Stimulated activated CD4-positive, alpha-beta T cell treated with anti-CD3 and anti-CD28 coated beads, Interleukin-1b, Interleukin-23, amount 100 ng/mL, for 4 hours (primary cell): ENCODE measurements around the gene ZNF275.
"Not testable (repeated sequence)": the region's sequence is repeated elsewhere in the genome, so short reads cannot be mapped to it uniquely, and the experiment has no call there.

Experiments used
- DNase-seq, 2 donors: peaks; one replicate each; pipeline ENCODE4 v3.0.0-alpha.2; 2020; ENCODE audit warnings: low read depth in 2 of 2

ZNF275 gene

DNA sequence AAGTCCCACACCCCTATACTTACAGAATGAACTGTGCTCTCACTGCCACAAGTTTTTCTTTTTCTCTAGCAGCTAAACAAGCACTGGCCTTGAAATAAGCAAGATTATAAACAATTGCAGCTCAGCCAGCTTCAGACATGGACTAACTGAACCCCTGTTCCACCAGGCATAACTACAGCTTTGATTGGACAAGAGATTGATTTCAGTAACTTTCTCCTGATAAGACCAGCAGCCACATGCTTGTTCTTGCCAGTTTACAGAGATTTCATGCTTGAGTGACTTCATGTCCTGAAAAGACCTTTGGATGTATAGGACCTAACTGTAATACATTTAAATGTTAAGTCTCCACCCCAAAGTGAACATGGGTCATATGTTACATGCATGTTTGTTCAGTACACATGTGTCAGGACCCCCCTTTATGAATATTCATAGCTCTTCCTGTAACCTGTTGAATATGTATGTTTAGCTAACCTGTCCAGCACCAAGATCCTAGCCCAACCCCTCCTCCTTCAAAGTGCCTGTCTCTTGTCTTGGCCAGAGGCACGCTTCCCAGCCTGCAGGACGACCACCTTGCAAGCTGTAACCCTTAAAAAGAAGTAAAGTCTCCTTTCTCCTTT lies 27.9 kb downstream of the ZNF275 start:
- no peak for DNase-seq

DNA sequence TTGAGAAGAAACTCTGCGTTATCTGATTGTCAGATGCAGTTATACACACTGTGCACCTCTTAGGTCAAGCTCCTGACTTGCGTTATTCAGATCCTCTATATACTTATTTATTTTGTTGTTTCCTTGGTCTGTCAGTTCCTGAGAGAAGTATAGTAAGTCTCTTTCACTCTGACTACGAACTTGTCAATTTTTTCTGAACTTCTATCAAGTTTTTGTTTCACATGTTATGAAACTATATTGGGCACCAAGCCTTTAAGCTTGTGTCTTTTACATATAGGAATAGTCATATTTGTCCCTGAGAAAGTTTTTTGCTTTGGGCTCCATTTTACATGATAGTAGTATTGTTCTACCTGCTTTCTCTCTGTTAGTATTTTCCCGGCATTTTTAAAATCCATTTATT lies 31.7 kb downstream of the ZNF275 start:
- DNase-seq = no peak

DNA sequence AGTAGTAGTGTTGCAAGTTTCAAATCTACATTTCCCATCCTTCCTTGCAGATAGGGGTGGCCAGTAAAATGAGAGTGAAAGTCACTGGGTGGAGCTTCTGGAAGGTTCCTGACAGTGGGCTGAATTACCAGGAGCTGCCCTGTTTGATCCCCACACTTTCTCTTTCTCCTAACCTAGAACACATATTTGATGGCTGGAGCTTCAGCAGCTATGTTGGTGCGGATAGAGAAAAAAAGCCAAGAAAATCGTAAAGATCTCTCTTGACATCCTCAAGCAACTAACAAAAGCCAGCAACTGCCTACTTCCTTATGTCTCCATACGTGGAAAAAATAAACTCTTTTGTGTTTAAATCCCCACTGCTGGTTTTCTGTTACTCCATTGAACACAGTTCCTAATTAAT lies 32.2 kb downstream of the ZNF275 start:
- DNase-seq = no peak

DNA sequence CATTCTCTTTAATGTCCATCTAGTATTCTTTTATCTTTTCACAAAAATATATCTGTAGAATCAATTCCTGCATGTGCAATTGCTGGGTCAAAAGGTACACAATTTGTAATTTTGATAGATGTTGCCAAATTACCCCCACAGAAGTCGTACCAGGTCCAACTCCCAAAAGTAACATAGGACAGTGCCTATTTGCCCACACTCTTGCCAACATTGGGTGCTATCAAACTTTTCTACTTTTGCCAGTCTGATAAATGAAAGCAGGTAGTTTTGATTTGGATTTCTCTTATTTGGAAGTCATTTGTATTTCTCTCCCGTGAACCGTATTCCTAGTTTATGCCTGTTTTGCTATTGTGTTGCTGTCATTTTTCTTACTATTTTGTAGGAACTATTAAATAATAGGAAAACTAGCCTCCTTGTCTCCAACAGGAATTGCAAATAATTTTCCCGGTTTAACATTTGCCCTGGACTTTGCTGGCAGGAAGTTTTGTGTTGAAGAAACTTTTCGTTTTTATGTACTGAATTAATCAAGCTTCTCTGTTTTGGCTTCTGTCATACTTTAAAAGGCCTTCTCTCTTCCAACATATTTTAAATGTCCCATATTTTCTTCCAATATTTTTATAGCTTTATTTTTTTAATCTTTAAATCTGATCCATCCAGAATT lies 33.1 kb downstream of the ZNF275 start:
- DNase-seq = no peak

GRCh38 chrX:153370293-153371055 lies 36.5 kb downstream of the ZNF275 start:
- no peak for DNase-seq

DNA sequence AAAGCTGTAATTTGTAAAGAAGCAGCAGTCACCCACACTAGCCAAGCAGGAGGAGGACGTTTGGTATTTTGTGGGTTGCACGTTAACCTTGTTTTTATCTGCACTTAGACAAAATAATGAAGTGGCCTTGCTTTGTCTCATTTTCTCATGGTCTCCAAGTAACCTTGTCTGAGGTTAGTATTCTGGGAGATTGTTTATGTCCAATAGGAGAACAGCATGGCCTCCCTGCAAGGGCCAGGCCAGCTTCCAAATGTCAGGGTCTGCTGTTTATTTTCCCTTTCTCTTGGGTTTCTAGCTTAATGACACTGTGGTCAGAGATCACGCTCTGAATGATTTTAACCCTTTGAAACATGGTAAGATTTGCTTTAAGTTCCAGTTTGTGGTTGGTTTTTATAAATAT lies 37.3 kb downstream of the ZNF275 start:
- no peak for DNase-seq

- DNase-seq = no peak
Observed at GRCh38 chrX:153372949-153373348, 39.0 kb downstream of the ZNF275 start.

DNA sequence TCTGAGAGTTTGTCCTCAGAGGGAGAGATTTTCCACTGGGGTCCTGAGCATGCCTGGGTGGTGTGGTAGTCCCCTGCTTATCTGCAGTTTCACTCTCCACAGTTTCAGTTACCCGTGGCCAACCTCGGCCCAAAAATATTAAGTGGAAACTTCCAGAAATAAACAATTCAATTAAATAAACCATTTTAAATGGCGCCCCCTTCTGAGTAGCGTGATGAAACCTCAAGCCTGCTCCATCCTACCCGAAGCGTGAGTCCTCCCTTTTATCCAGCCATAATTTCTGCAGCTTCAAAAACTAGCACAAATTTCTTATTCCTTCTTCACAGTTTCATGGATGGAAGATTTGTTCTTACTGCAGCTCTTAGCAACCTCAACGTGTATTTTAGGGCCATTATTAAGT lies 40.5 kb downstream of the ZNF275 start:
- no peak for DNase-seq

GRCh38 chrX:153375571-153375970 lies 41.6 kb downstream of the ZNF275 start:
- no peak for DNase-seq

- no peak for DNase-seq
Observed at GRCh38 chrX:153377727-153378126, 43.8 kb downstream of the ZNF275 start.

DNA sequence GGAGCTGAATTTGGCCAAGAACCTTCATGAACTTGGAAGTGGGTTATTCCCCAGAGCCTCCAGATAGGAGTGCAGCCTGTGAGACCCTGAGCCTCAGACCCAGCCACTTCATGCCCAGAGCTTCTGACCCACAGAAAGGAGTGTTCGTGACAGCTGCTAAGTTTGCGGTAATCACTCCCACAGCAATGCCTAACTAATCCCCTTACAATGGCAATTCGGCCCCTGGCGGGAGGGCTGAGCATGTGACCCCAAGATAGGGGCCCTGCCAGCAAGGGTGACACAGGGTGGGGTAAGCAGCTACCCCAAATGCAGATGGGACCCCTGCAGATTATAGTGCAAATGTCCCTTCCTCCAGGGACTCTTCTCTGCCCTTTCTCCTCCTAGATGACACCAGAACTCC lies 44.7 kb downstream of the ZNF275 start:
- DNase-seq = no peak

DNA sequence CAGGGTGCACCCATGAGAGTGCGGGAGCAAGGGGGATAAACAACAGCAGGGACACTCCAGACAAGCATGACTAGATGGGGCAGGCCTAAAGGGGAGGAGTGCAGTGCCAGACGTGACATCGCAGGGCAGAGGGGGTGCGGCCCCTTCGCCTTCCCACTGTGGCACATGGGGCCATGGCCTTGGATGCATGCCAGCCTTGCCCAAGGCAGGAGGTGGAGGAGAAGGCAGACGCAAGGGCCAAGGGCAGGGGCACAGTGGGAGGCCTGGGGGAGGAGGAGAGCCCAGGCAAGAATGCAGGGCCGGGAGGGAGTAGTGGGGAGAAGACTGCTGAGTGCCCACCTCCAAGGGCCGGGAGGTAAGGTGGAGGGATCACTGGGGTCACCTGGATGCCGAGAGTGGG lies 45.6 kb downstream of the ZNF275 start:
- DNase-seq = no peak

DNA sequence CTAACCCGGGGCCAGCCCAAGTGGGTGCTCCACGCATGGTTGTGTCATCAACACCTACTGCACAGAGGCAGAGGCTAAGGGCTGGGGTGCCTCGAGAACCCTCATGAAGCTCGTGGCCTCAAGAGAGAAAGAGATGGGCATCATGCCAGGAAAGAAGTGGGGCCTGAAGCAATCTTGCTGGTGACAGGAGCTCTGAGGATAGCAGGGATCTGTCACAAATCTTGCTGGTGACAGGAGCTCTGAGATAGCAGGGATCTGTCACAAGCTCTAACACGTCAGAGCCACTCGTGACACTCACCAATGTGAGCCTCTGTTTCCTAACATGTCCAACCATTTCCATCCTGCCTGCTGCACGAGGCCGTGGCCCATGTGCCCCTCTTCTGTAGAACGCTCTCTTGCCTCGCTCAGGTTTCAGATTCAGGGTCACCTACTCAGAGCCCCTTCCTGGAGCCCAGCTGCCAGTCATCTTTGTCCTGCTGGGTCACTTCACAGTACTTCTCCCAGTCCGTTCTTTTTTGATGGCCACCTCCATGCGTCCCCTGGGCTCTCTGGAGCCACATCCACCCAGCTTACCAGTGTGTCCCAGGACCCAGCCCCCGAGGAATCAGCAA lies 46.1 kb downstream of the ZNF275 start:
- DNase-seq = no peak

DNA sequence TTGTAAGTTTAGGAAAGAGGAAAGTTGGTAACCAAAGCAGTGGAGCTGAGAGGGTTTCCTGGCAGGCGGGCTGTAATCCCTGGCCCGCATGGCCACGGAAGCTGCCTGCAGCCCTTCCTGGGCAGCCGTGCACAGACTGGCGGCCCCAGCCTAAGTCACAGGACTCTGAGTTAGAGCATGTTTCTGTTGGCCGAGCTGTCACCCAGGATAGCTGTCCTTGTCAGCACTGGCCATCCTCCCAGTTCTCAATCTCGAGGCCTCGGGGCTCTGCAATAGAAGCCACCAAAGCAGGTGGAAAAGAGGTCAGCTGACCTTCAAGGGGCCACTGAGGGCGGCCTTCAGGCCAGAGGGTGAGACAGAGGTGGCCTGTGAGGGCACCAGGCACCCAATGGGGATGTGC lies 46.7 kb downstream of the ZNF275 start:
- no peak for DNase-seq

GRCh38 chrX:153381684-153382532 lies 48.0 kb downstream of the ZNF275 start:
- no peak for DNase-seq

GRCh38 chrX:153382563-153383482 lies 48.9 kb downstream of the ZNF275 start:
- no peak for DNase-seq

GRCh38 chrX:153384390-153384789 lies 50.4 kb downstream of the ZNF275 start:
- no peak for DNase-seq

DNA sequence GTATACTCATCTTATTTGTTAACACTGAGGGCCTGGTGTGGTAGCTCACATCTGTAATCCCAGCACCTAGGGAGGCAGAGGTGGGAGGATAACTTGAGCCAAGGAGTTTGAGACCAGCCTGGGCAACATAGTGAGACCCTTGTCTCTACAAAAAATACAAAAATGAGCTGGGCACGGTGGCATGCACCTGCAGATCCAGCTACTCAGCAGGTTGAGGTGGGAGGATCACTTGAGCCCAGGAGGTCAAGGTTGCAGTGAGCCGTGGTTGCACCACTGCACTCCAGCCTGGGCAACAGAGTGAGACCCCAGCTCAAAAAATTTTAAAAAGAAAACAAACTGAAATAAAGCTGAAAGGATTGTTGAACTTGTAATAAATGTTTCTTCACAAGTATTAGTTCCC lies 51.0 kb downstream of the ZNF275 start:
- DNase-seq = not testable (repeated sequence)

GRCh38 chrX:153386097-153386496 lies 52.1 kb downstream of the ZNF275 start:
- DNase-seq = no peak

GRCh38 chrX:153387345-153387744 lies 53.4 kb downstream of the ZNF275 start:
- DNase-seq = no peak
